ENCODE measurements around the gene LTBP1.
"Not testable (repeated sequence)": the region's sequence is repeated elsewhere in the genome, so short reads cannot be mapped to it uniquely, and the experiment has no call there.

The LTBP1 gene

DNA sequence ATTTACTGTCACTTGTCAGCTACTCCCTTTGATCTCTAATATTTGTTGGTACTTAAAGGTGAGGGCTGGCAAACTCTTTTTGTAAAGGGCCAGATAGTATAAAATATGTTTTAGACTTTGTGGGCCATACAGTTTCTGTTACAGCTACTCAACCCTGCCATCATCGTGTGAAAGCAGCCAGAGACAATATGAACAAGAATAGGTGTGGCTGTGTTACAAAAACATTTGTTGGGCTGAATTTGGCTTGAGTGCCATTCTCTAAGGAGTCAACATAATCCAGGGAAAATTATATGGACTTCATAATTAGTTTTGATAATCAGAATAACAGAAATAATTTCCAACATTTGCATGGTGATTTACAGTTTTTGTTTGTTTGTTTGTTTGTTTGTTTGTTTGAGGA is 190.6 kb downstream of the LTBP1 start:
- DNase-seq (ENCODE audit: low read depth in 2 of 2) = no peak

DNA sequence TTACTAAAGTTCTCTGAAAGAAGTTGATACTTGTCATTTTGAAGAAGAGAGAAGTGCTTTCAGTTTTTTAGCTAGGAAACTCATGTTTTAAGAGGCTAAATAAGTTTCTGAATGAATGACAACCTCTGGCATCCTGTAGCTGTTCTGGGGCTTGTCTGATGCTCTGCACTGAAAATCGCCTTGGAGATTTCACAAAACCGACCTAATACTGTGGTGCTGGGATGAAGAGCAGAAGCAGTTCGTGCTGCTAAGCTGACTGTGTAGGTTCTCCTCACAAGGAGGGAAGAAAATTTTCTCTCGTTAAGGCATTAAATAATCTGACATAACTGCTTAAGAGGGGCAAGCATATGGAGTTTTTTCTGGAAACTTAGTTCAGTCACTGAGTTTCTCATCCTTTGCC is 193.2 kb downstream of the LTBP1 start:
- no peak for DNase-seq (ENCODE audit: low read depth in 2 of 2)

DNA sequence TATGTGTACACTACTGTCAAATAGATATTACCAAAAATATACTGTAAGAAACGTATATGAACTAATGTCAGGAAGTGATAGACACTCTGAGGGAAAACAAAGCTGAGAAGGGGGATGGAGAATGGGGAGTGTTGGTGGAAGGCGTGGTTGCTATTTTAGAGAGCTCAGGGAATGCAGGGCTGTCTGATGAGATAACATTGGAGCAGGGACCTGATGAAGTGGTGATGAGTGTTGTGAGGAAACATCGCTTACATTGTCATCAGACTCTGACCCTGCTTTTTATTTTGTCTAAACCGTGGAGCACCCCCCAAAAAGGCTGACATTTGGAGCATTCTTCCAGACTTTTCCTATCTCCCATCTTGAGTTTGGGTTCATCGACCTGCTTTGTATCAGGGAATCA is 194.7 kb downstream of the LTBP1 start:
- DNase-seq (ENCODE audit: low read depth in 2 of 2) = no peak

DNA sequence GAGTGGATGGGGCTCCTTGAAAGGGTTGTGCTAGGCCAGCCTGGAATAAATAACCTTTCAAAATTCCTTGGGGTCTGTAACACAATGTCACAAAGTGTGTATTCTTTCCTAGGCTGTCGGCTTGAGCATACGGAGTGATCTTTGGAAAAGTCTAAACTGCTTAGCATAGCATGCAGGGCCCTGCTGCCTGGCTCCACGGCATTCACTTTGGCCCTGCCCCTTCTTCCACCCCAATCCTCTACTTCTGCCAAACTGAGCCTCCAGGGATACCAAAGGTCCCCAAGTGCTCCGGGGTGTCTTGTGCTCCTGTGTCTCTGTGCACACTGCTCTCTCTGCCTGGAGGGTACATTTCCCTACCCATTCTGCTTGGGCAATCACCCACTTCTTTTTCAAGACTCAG is 196.1 kb downstream of the LTBP1 start:
- no peak for DNase-seq (ENCODE audit: low read depth in 2 of 2)

DNA sequence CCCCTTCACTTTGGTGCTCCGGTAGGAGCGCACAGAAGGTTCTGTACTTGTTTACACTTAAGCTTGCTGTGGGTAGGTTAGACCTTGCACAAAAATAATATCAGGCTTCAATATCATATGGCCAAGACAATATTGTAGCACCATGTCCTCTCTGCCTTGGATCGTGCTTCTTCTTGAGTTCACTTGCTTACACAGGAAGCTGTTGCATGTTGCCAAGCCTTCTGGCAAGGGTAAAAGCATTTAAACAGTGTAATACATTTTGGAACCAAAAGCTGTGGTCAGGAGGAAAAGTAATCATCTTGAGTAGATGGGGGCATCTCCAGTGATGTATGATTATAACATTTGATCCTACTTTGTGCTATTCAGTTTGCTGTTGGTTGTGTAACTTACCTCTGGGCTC is 197.5 kb downstream of the LTBP1 start:
- DNase-seq (ENCODE audit: low read depth in 2 of 2) = no peak

DNA sequence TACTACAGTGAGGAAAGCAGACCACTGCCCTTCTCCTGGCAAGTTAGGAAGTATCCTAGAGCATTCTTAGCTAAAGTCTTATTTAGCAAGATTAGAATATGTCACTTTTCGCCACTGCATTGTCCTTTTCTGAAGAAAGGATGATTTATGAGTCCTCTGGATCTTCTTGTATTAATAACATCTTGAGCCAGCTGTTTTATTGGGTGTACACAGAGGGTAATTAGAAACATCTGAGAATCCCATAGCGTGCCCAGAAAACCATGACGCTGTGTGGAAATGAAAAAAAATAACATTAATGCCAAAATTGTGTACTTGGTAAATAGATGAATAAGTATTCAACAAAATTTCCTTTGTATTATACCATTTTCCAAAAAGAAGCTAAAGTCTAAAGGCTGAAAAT is 198.7 kb downstream of the LTBP1 start:
- DNase-seq (ENCODE audit: low read depth in 2 of 2) = peak; percentile 65 to 67

DNA sequence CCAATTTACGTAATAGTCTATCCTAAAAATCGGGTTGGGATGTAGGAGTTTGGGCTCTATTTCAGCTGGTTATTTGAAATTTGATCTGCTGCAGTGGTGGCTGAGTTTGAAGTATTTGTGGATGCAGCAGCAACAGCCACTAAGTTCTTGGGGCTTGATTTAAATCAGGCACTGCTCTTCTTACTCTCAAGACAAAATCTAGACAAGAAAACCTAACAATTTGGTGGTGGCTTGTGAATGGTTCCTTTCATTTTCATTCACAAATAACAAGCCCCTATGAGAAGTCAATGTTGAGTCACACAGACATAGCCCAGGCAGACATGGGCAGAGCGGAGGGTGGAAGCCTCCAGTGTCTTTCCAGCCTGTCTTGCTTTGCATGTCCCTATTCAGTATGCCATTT is 199.3 kb downstream of the LTBP1 start:
- no peak for DNase-seq (ENCODE audit: low read depth in 2 of 2)

DNA sequence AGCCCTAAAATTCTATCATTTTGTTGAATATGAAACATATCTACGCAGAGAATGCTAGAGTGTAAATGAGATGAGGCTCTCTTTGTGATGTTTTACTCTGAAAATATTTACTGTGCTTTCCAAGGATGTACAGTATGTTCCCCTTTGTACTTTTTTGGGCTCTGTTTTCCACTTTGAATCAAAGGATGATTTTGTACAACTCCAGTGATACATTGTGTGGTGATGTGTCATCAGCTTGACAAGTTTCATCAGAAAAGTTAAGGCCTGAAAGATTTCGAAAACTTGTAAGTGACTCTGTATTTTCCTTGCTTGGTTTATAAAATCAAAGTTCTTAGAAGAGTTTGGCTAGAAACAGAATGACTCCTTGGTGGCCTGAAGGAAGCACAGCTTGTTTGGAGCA is 206.3 kb downstream of the LTBP1 start:
- peak; percentile 47 to 63 for DNase-seq (ENCODE audit: low read depth in 2 of 2)

DNA sequence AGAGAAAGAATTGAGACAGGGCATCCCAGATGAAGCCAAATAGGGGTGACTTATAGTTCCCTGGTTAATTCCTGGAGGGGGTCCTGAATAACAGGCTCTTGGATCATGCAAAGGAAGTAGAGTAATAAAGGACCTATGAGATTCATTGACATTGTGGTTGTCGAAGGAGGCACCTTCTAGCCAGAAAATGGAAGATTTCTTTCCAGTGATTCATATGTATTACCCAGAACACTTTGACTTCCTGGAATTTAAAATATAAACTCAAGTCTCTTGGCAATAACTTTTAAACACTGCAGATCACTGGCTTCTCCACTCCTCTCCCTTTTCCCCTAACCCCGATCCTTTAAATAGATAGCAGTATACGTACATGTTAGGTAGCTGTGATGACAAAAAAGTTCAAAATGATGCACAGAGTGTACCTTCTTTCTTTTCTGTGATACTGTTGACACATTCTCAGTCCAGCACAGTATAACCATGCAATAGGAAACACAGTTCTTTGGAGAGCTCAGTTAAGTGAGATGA is 211.8 kb downstream of the LTBP1 start:
- DNase-seq (ENCODE audit: low read depth in 2 of 2) = peak in 1 of 2 experiments; percentile 50

DNA sequence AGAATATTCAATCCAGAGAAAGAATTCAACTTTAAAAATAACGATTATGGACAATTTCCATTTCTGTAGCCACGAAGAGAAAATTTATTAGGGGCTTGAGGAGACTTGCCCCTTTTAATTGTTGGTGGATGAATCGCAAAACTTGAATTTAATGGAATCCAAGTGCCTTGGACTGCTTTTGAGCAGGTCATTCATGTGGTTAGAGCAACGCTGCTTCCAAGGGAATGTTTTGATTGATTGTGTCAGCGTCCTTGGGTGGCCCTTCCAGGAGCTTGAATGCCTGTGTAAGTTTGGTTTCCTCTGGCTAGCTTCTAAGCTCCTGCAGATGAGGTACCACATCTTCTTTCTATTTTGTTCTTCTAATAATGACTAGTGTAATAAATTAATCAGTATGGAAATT is 213.4 kb downstream of the LTBP1 start:
- DNase-seq (ENCODE audit: low read depth in 2 of 2) = peak; percentile 63 to 71

DNA sequence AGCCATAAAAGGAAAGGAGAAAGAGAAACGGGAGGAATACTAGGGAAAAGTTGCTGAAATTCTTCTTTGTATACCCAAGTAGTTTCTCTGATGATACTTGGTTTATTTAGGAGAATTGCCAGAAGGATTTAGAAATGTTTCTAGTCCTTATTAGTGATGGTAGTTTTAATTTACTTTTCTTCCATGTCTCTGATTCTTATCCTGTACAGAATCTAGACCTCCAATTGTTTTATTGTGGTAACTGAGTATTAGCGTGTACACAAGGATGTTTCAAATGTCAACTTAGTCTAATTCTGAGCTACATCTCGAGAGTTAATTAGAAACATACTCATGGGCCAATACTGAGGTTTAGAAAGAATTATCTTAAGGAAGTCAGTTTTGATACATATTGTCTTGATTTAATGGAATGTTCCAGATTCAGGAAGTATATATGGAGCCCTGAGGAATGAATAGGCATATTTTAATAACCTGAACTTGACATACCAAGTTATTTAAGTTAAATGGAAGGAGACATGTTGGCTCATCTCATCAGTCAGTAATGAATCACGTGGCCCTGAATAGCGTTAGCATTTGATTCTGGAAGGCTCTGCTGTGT is 219.6 kb downstream of the LTBP1 start:
- peak; percentile 90 to 92 for DNase-seq (ENCODE audit: low read depth in 2 of 2)

DNA sequence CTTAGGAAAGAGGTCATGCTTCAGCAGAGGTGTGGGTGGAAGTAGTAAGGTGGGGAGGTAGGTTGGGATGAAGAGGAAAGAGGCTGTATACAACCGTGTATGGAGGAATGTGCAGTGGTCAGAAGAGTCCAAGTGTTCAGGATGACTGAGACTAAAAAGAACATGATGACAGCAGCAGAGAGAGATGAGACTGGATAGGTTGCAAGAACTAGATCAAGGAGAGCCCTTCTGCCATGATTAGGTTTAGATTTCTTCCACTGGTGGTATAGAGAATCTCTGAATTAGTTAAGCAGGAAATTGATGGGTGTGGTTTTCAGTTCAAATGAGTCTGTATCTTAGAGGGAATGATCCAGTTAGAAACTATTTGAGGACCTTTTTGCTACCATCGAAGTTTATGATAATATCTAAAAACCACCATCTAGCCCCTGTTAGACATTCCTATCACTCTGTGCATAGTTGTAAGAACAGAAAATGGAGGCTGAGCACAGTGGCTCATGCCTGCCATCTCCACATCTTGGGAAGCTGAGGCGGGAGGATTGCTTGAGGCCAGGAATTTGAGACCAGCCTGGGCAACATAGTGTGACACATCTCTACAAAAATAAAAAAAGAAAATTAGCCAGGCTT is 221.0 kb downstream of the LTBP1 start:
- DNase-seq (ENCODE audit: low read depth in 2 of 2) = no peak

DNA sequence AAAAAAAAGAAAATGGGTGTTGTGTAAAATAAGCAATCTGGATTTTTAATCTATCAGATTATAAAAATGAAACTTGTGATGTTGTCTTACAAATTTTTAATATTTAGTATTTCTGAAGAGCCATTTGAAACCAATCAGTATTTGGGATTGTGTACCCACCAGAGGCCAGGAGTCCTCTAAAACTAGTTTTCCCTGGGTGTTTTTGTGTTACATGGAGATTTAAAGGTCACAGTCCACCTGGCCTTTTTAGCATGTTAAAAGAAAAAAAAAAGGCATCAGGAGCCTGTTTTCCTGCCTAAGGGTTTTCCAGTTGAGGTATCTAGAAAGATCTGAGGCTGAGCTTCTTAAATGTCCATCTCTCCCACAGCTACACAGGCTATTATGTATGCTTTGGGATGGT is 221.7 kb downstream of the LTBP1 start:
- no peak for DNase-seq (ENCODE audit: low read depth in 2 of 2)

DNA sequence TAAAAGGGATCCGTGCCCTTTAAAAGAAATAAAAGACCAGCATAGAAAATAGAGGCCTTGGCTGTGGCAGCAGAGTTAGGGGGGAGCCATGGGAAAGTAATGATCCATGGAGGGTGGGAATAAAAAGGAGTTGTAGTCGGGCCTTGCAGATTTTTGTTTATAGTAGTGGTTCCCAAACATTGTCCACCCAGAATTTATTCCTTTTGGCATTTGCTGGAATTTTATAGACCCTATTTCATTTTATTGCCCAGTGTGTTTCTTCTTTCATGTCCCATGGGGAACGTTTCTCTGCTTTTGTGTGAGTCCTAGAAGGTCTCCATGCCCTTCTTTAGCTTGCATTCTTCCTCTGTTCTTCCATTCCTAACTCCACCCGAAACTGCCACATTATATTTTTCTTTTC is 222.2 kb downstream of the LTBP1 start:
- DNase-seq (ENCODE audit: low read depth in 2 of 2) = no peak

DNA sequence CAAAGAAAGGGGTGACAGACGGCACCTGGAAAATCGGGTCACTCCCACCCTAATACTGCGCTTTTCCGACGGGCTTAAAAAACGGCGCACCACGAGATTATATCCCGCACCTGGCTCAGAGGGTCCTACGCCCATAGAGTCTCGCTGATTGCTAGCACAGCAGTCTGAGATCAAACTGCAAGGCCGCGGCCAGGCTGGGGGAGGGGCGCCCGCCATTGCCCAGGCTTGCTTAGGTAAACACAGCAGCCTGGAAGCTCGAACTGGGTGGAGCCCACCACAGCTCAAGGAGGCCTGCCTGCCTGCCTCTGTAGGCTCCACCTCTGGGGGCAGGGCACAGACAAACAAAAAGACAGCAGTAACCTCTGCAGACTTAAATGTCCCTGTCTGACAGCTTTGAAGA is 223.5 kb downstream of the LTBP1 start:
- not testable (repeated sequence) for DNase-seq (ENCODE audit: low read depth in 2 of 2)

DNA sequence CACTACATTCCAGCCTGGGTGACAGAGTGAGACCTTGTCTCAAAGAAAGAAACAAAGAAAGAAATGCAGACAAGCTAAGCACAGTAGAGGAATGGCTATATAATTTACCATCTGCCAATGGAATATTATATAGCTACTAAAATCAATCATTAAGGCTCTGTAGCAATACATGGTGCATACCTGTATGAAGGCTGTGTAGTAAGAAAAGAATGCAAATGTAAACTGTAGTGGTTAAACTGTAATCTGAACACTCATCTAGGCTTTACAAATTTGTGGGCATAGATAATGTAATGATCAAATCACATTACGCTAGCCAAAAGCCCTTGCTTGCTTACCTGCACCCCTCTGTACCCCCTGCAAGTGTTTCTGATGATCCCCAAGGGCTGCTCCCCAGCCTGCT is 230.9 kb downstream of the LTBP1 start:
- no peak for DNase-seq (ENCODE audit: low read depth in 2 of 2)

DNA sequence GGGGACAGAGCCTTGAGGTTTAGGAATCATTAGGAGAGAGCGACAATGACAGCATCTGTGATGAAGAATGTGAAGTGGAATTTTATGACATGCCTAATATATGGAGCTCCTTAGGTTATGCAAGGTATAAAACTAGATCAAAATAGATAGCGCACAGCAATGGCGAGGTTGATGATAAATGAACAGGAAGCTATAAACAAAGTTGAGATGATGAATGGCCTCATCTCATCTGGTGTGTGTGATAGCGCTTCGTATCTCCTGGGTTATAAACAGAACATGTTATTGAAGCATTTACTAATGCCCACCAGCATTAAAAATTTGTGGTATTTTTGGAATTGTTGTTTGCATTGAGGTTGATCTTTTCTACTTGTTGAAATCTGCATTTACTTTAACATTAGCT is 231.5 kb downstream of the LTBP1 start:
- no peak for DNase-seq (ENCODE audit: low read depth in 2 of 2)

DNA sequence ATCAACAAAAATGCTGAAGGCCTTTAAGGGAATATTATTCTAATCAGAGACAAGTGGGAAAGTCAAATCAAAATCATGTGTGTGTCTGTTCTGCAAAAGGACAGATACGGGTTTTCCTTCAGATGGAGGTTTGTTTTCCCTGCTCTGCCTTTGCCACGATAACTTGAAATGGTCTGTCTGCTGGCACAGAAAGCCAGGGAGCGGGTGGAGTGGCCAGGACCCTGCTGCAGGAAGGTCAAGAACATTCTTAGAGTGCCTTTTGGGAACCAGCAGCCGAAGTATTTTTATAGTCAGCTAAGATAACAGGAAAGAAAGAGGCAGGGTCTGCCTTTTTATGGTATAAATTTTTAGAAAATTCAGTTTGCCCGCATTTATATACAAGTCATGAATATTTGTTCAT is 234.2 kb downstream of the LTBP1 start:
- DNase-seq (ENCODE audit: low read depth in 2 of 2) = no peak

DNA sequence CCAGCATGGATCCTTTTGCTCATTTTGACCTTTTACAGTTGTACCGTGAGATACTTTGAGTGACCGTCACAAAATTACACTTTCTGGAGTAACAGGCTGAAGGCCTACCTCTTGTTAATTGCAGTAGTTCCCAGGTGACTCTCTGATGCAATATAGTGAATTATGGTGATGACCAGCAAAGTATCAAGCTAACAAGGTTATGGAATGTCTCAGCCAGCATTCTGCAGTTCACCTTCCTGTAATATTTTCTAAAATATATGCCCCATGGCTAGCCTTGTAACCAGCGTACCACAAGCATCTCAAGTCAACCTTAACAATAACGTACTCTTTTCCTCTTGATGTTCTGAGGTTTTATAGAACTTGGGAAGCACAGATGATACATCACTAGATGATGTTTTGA is 234.7 kb downstream of the LTBP1 start:
- no peak for DNase-seq (ENCODE audit: low read depth in 2 of 2)

DNA sequence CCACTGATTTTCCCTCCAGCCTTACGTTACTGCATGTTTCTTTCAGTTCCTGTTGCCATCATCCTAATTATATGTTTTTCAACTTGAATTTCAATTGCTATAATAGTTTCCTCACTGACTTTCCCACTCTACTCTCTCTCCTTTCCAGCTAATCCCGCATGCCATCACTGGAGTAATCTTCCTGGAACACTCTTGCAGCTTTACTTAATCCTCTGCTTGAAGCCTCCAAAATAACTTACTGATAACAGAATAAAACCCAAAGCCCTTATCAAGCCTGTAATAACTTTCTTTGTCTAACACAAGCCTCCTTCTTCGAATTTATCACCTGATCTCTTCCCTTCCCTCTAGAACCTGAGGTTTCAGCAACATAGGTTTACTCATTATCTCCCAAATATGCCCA is 237.3 kb downstream of the LTBP1 start:
- no peak for DNase-seq (ENCODE audit: low read depth in 2 of 2)

DNA sequence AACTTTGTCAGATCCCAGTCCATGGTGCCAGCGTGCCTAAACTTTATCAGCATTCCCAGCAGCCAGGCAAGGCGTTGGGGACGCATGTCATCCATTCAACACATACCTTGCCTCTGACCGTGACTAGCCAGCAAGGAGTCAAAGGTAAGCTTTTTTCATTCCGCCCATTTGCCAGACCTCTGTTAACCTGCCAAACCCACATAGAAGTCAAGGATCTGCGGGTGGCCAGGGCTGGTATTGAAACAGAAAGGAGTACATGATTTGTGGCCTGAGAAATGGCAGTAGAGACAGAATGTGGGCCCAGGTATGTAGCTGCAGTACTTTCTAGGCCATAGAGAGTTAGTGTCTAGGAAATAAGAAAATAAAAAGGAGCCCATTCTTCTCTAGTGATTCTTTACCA is 240.2 kb downstream of the LTBP1 start:
- DNase-seq (ENCODE audit: low read depth in 2 of 2) = no peak

DNA sequence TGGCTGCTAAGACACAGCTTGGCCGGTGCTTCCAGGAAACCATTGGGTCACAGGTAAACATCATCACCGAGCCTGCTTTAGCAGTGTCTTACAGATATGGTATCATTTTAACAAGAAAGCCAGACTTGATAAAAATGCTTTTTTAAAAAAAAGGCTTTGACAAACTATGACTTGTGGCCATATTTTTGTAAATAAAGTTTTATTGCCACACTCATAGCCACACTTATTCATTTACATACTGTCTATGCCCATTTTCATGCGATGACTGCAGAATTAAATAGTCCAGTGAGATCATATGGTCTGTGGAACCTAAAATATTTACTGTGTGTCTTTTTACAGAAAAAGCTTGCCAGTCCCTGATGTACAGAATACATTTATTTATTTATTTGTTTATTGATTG is 242.0 kb downstream of the LTBP1 start:
- DNase-seq (ENCODE audit: low read depth in 2 of 2) = no peak

DNA sequence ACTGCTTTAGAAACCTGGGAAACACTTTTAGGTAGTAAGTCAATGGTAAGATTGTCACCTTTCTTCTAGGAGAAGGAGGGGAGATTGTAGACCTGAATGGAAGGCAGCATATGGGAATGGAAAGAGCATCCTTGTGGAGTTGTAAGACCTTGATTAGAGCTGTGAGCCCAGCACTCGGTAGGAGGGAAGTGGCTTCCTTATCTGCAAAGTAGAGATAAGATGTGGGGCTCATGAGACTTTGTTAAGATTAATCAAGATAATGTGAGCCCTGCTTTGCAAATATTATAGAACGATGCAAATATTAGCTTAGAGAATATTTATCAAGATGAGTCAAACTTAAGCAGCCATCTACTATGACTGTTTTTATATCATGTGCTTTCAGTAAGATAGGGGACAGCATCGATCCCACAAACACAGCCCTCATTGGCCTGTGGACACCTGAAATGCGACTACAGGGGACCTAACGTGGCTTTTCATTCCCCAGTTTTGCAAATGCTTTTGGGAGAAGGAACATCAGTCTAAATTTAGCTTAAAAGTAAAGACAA is 243.7 kb downstream of the LTBP1 start:
- no peak for DNase-seq (ENCODE audit: low read depth in 2 of 2)

DNA sequence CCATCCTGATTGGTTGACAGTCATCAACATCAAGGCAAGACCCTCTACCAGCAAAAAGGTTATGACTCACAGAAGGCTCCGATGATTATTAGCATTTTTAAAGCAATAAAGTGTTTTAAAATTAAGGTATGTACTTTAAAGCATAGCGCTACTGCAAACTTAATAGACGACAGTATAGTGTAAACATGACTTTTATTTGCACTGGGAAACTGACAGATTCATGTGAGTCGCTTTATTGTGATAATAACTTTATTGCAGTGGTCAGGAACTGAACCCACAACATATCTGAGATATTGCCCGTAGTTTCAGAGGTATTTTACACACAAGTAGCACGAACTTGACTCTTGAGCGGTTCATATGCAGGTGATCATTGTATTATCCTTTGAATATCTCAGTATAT is 249.1 kb downstream of the LTBP1 start:
- no peak for DNase-seq (ENCODE audit: low read depth in 2 of 2)

Data from fibroblast of skin of left biceps (primary cell).